MM.1S (cell line): Measurements from ENCODE around the gene MARCO.
A peak's percentile ranks its signal among the peaks of the same experiment; 100 is the strongest.

Experiments used
- DNase-seq: peaks from one replicate; pipeline ENCODE4 v3.0.0-alpha.2; 2015
- H2AFZ ChIP-seq: fragments of 300-600 bp; sonication (generic); 2 replicates; pipeline ENCODE4 v1.6.0; 2016; ENCODE audit warnings: antibody characterized with exemption, low read length
- H3F3A ChIP-seq: fragments of 300-600 bp; sonication (generic); 2 replicates; pipeline ENCODE4 v1.6.1; 2016; ENCODE audit warnings: mild to moderate bottlenecking, antibody characterized with exemption, low read length, moderate library complexity, mixed read lengths; ENCODE audit not compliant: insufficient read depth
- H3K27ac ChIP-seq: fragments of 300-600 bp; sonication (generic); 2 replicates; pipeline ENCODE4 v1.5.1; 2016; ENCODE audit warnings: mild to moderate bottlenecking, low read length
- H3K27me3 ChIP-seq: fragments of 300-600 bp; sonication (generic); replicated peaks from 2 replicates; pipeline ENCODE4 v1.6.0; 2016; ENCODE audit warnings: low read length; ENCODE audit not compliant: insufficient read depth
- H3K36me3 ChIP-seq: fragments of 300-600 bp; sonication (generic); replicated peaks from 2 replicates; pipeline ENCODE4 v1.6.1; 2016; ENCODE audit warnings: mild to moderate bottlenecking, low read length, mixed read lengths; ENCODE audit not compliant: insufficient read depth
- H3K4me1 ChIP-seq: fragments of 300-600 bp; sonication (generic); 2 replicates; pipeline ENCODE4 v1.6.1; 2016; ENCODE audit warnings: low read length, mixed read lengths
- H3K4me2 ChIP-seq: fragments of 300-600 bp; sonication (generic); 2 replicates; pipeline ENCODE4 v1.6.0; 2016; ENCODE audit warnings: low read depth, low read length
- H3K4me3 ChIP-seq: fragments of 300-600 bp; sonication (generic); 2 replicates; pipeline ENCODE4 v1.5.1; 2016; ENCODE audit warnings: low read length, mixed read lengths
- H3K79me2 ChIP-seq: fragments of 300-600 bp; sonication (generic); 2 replicates; pipeline ENCODE4 v1.6.1; 2016; ENCODE audit warnings: mixed run types, low read length, mixed read lengths
- H3K9ac ChIP-seq: fragments of 300-600 bp; sonication (generic); 2 replicates; pipeline ENCODE4 v1.6.1; 2016; ENCODE audit warnings: low read length, mixed read lengths
- H3K9me2 ChIP-seq: fragments of 300-600 bp; sonication (generic); replicated peaks from 2 replicates; pipeline ENCODE4 v1.6.1; 2016; ENCODE audit warnings: mild to moderate bottlenecking, low read length, mixed read lengths; ENCODE audit not compliant: insufficient read depth
- H3K9me3 ChIP-seq: fragments of 300-600 bp; sonication (generic); replicated peaks from 2 replicates; pipeline ENCODE4 v1.6.1; 2016; ENCODE audit warnings: mild to moderate bottlenecking, low read length, mixed read lengths; ENCODE audit not compliant: insufficient read depth
- H4K20me1 ChIP-seq: fragments of 300-600 bp; sonication (generic); 2 replicates; pipeline ENCODE4 v1.6.1; 2016; ENCODE audit warnings: mild to moderate bottlenecking, low read length, moderate library complexity, mixed read lengths; ENCODE audit not compliant: insufficient read depth
- EZH2 ChIP-seq: fragments of 300-600 bp; sonication (generic); optimal IDR thresholded peaks from 2 replicates; pipeline ENCODE3; 2017; ENCODE audit warnings: low read depth, mild to moderate bottlenecking, antibody characterized with exemption, low read length, mixed read lengths
- EZH2phosphoT487 ChIP-seq: fragments of 300-600 bp; sonication (generic); IDR thresholded peaks from 2 replicates; pipeline ENCODE4 v1.6.1; 2018; ENCODE audit warnings: antibody characterized with exemption, low read length
- TF ChIP-seq, protein P1 (sequence below): fragments of 300-600 bp; sonication (generic); IDR thresholded peaks from 2 replicates; pipeline ENCODE4 v1.5.1; 2016; ENCODE audit warnings: antibody characterized with exemption, low read length, mixed read lengths

MARCO gene

DNA sequence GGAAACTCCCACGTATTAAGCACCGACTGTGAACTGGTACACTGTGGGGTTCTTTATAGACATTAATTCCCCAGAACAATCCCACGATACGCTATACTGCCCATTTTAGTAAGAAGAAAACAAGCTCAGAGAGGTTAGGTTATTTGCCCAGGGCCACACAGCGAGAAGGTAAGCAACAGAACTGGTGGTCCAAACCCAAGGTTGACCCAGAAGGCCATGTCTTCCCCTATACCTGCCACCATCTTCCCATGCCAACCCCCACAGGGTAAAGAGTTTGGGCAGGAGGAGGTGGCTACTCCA lies 69.9 kb downstream of the MARCO start:
- Histone ChIP-seq H3K27me3 (no peaks in the 10 kb centered on the region), H3K79me2 (no peaks in the 10 kb centered on the region), H3K36me3 (no peaks in the 10 kb centered on the region), H3K9me3 (no peaks in the 10 kb centered on the region), H4K20me1 (no peaks in the 10 kb centered on the region), H3K4me1 (no peaks in the 10 kb centered on the region), H3K27ac (no peak overlapping the region), H3K9ac (no peak overlapping the region), H3F3A (no peaks in the 10 kb centered on the region), H3K9me2 (no peaks in the 10 kb centered on the region), H3K4me3 (no peak overlapping the region), H3K4me2 (peak overlapping the region; percentile 53), H2AFZ (no peak overlapping the region)
- TF ChIP-seq EZH2phosphoT487 (no peak), EZH2 (no peak)
- TF ChIP-seq, protein P1, sequence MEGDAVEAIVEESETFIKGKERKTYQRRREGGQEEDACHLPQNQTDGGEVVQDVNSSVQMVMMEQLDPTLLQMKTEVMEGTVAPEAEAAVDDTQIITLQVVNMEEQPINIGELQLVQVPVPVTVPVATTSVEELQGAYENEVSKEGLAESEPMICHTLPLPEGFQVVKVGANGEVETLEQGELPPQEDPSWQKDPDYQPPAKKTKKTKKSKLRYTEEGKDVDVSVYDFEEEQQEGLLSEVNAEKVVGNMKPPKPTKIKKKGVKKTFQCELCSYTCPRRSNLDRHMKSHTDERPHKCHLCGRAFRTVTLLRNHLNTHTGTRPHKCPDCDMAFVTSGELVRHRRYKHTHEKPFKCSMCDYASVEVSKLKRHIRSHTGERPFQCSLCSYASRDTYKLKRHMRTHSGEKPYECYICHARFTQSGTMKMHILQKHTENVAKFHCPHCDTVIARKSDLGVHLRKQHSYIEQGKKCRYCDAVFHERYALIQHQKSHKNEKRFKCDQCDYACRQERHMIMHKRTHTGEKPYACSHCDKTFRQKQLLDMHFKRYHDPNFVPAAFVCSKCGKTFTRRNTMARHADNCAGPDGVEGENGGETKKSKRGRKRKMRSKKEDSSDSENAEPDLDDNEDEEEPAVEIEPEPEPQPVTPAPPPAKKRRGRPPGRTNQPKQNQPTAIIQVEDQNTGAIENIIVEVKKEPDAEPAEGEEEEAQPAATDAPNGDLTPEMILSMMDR, result no peak
- no peak for DNase-seq

DNA sequence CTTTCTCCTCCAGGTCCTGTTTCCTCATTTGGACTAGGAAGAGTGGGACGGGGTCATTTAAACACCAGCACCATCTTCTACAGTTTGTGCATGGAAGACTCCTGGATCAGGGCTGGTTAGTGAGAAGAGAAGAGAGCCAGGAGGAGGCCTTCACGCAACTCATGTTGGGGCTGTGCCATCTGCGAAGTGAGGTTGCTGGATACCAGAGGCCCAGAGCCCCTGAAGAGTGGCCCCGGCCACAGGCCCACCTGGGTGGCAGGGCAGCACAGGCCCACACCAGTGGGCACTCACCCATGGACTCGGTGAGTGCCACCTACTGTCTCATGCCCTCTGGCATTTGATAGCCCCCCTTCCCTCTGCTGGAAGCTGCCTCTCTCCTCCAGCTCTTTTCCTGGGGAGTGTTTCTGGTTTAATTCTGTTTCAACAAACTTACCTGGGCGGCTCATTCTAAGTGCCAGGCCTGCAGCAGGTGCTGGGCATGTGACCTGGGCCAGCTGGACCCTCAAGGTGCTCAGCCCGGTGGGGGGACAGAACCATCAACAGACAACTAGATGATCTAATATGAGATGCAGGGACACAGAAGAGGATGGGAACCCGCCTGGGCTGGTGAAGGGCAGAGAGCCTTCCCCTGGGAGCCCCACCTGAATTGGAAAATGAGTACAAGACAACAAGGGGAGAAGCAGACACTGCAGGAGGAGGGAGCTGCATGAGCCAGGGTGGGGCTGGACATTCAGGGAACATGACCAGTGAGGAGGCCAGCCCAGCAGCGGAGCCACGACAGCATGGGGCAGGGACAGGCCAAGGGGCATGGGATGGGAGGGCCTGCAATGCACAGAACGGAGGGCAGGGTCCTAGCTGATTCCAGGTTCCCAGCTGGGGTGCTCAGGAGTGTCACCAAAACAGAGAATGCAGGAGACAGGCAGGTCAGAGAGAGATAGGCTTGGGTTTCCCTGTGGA lies 70.6 kb downstream of the MARCO start:
- H4K20me1 ChIP-seq, result no peaks in the 10 kb centered on the region
- TF ChIP-seq EZH2phosphoT487, result no peak
- TF ChIP-seq, protein P1, result no peak
- no peak for TF ChIP-seq EZH2
- no peaks in the 10 kb centered on the region for H3K9me3 ChIP-seq
- H3K4me2 ChIP-seq, result no peak overlapping the region
- no peaks in the 10 kb centered on the region for H3K36me3 ChIP-seq
- H3K27me3 ChIP-seq, result no peaks in the 10 kb centered on the region
- no peak for DNase-seq
- H3K4me3 ChIP-seq, result no peak overlapping the region
- H3K9ac ChIP-seq, result no peak overlapping the region
- H3F3A ChIP-seq, result no peaks in the 10 kb centered on the region
- H3K4me1 ChIP-seq, result no peaks in the 10 kb centered on the region
- H3K79me2 ChIP-seq, result no peaks in the 10 kb centered on the region
- no peak overlapping the region for H2AFZ ChIP-seq
- H3K9me2 ChIP-seq, result no peaks in the 10 kb centered on the region
- H3K27ac ChIP-seq, result no peak overlapping the region

DNA sequence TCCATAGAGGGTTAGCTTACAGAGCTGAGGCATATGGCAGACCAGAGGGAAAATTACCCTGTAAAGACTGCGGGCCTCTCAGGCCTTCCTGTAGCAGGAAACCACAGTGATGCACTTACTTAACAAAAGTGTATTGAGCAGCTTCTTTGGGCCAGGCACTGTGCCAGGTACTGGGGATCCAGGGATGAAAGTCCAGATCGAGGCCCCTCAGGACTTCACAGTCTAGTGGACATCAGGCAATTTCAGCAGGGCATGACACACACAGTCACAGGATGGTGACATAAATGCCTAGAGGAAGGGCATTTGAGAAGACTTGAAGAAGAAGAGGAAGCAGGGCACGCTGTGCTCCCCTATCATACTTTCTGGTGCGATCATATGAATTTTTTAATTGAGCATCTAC lies 71.7 kb downstream of the MARCO start:
- Histone ChIP-seq H3K4me3 (no peak overlapping the region), H4K20me1 (no peaks in the 10 kb centered on the region), H3K27me3 (no peaks in the 10 kb centered on the region), H3K4me1 (no peaks in the 10 kb centered on the region), H3F3A (no peaks in the 10 kb centered on the region), H3K36me3 (no peaks in the 10 kb centered on the region), H3K9me2 (no peaks in the 10 kb centered on the region), H2AFZ (no peak overlapping the region), H3K4me2 (no peak overlapping the region), H3K9ac (no peak overlapping the region), H3K79me2 (no peaks in the 10 kb centered on the region), H3K9me3 (no peaks in the 10 kb centered on the region), H3K27ac (no peak overlapping the region)
- no peak for DNase-seq
- no peak for TF ChIP-seq EZH2phosphoT487
- TF ChIP-seq, protein P1, result no peak
- TF ChIP-seq EZH2, result no peak
